ENCODE data around the gene IGFBP6.
A peak's percentile ranks its signal among the peaks of the same experiment; 100 is the strongest.

The IGFBP6 gene, protein sequence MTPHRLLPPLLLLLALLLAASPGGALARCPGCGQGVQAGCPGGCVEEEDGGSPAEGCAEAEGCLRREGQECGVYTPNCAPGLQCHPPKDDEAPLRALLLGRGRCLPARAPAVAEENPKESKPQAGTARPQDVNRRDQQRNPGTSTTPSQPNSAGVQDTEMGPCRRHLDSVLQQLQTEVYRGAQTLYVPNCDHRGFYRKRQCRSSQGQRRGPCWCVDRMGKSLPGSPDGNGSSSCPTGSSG

GRCh38 chr12:53097564-53098353 is at the start of gene IGFBP6:
IGFBP6 (plus strand) TSS chr12:53097667; CDS start chr12:53097718, 51 bp downstream.
- peak within 1 kb of the TSS; percentile 57; the same call in 1 of the 2 replicates for H3K27ac ChIP-seq

GRCh38 chr12:53048033-53048779 is 49.3 kb upstream of the IGFBP6 start:
- H3K4me2 ChIP-seq: peak overlapping the region; percentile 89
- H3K27ac ChIP-seq: peak overlapping the region; percentile 85
- H3K27me3 ChIP-seq: no peaks in the 10 kb centered on the region
- H3K36me3 ChIP-seq: peaks cover 5% of the 10 kb centered on the region; the same call in 1 of the 2 replicates
- H3K9ac ChIP-seq: peak overlapping the region; percentile 84
- no peak for TF ChIP-seq Cebpa-rat (IDR thresholded peaks at IDR 0.05)
- peaks cover 44% of the 10 kb centered on the region for H3K4me1 ChIP-seq
- H3K9me3 ChIP-seq: no peaks in the 10 kb centered on the region
- H3K4me3 ChIP-seq: peak overlapping the region; percentile 77
- H4K20me1 ChIP-seq: no peaks in the 10 kb centered on the region

More at GRCh38 chr12:53097564-53098353, at the start of gene IGFBP6:
- Histone ChIP-seq H3K4me1 (peaks cover 32% of the 10 kb centered on the region), H4K20me1 (no peaks in the 10 kb centered on the region), H3K4me3 (peak within 1 kb of the TSS; percentile 71), H3K27me3 (peaks cover 18% of the 10 kb centered on the region), H3K36me3 (no peaks in the 10 kb centered on the region), H3K4me2 (peak within 1 kb of the TSS; percentile 98), H3K9me3 (no peaks in the 10 kb centered on the region), H3K9ac (peak within 1 kb of the TSS; percentile 67)
- TF ChIP-seq Cebpa-rat (IDR thresholded peaks at IDR 0.05): no peak

DNA sequence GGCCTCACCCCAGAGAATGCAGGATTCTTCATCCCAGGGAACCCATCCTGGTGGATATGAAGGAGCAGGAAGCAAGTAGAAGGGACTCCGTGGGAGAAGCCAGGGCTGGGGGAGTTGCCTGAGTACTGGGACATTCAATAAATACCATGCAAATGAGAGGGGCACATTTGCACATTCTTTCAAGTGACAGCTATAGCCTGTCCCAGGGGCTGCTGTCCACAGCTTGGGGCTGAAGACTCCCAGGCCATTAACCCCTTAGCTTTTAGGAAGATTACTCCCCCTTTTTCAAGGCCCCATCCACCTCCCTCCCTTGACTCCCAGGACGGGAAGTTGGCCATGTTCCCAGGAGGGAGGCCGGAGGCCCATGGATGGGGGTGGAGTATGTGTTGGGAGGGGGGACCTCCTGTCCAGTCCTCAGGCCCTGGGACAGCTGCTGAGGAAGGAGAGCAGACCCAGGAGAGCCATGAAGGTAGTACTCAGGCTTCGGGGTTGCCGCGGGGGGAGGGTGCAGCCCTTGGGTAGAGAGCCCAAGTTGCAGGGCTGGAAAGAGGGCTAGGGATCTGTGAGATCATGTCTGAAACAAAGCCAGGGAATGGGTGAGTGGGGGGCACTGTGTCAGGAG is 48.6 kb upstream of the IGFBP6 start:
- peak overlapping the region; percentile 89 for H3K4me2 ChIP-seq

DNA sequence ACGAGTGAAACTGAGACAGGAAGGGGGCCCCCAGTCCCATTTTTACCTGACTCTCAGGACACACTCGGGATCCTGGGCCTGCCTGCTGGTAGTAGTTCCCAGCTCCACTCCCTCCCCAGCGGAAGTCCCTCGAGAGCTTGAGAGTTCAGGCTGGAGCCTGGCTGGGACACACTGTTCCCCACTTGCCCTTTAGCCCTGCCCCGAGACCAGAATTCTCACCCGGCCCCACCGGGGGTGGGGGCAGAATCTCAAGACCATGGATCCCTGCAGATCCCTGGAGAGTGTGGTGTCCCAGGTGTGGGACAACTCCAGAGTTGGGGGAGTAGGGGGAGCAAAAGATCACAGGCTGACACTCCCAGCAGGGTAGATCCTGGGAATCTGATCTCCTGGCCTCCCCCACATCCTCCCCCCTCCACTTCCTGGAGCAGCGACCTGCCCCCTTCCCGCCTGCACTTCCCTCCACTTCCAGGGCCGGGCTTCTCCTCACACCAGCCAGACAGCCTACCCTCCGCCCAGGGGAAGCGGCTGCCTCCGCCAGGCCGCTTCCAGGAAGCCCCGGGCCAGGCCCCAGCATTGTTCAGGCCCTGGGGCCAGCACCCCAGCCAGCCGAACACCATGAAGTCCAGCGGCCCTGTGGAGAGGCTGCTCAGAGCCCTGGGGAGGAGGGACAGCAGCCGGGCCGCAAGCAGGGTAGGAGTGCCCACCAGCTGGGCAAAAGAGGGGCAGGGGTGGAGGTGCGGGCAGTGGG is 47.7 kb upstream of the IGFBP6 start, which contains the start of gene TNS2:
Gene TNS2 (plus strand): TSS at position 495 of the 748 bp plus-strand sequence. CDS start 121 bp downstream, at position 616.
- Histone ChIP-seq H3K9ac (peak within 1 kb of the TSS; percentile 29; the same call in 1 of the 2 replicates), H3K4me1 (peaks cover 49% of the 10 kb centered on the region), H4K20me1 (no peaks in the 10 kb centered on the region), H3K4me3 (no peak within 1 kb of the TSS), H3K4me2 (peak within 1 kb of the TSS; percentile 89), H3K9me3 (no peaks in the 10 kb centered on the region), H3K27ac (0 out of 2 replicates have a peak within 1 kb of the TSS, but pooled peaks have one; percentile 30), H3K27me3 (no peaks in the 10 kb centered on the region), H3K36me3 (no peaks in the 10 kb centered on the region)
- no peak for TF ChIP-seq Cebpa-rat (IDR thresholded peaks at IDR 0.05)

More for the DNA sequence above, 48.6 kb upstream of the IGFBP6 start:
- Histone ChIP-seq H3K4me1 (peaks cover 50% of the 10 kb centered on the region), H3K36me3 (no peaks in the 10 kb centered on the region), H3K9me3 (no peaks in the 10 kb centered on the region), H3K9ac (no peak overlapping the region), H3K27ac (no peak overlapping the region), H3K27me3 (no peaks in the 10 kb centered on the region), H4K20me1 (no peaks in the 10 kb centered on the region), H3K4me3 (no peak overlapping the region)
- TF ChIP-seq Cebpa-rat (IDR thresholded peaks at IDR 0.05): no peak

DNA sequence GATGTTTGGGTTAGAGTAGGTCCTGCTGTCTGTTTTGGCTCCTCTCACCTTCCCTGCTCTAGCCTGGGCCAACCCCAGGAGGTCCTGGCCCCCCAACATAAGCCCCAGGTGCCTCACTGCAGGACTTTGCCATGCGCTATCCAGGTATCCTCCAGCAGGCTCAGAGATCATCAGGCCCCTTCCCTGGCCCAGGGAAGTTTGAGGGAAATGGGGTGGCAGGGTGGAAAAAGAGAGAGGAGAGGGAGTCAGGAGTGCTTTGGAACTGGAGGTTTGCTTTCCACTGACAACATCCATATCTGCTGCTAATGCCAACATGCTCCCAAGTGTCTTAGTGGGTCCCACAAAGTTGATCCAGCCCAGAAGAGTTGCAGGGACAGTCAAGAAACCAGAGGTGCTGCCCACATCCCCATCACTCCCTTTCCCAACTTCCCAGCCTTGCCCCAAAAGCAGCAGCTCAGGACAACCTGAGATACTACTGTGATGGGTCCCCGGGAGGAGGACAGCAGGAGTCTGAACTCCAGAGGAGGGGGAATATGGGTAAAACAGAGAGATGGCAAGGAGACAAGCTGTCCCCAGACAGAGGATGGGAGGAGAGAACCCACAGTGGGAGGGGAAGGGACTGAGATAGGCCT is 46.9 kb upstream of the IGFBP6 start:
- Histone ChIP-seq H3K27me3 (no peaks in the 10 kb centered on the region), H3K27ac (no peak overlapping the region), H3K9me3 (no peaks in the 10 kb centered on the region), H3K9ac (no peak overlapping the region), H4K20me1 (no peaks in the 10 kb centered on the region), H3K4me1 (peaks cover 53% of the 10 kb centered on the region), H3K36me3 (no peaks in the 10 kb centered on the region), H3K4me2 (0 out of 2 replicates have a peak overlapping the region, but pooled peaks have one; percentile 89), H3K4me3 (no peak overlapping the region)
- TF ChIP-seq Cebpa-rat (IDR thresholded peaks at IDR 0.05): no peak

GRCh38 chr12:53051058-53051880 is 46.2 kb upstream of the IGFBP6 start:
- Histone ChIP-seq H4K20me1 (no peaks in the 10 kb centered on the region), H3K9ac (no peak overlapping the region), H3K27me3 (no peaks in the 10 kb centered on the region), H3K4me2 (no peak overlapping the region), H3K4me1 (peaks cover 46% of the 10 kb centered on the region), H3K36me3 (no peaks in the 10 kb centered on the region), H3K9me3 (no peaks in the 10 kb centered on the region), H3K27ac (no peak overlapping the region), H3K4me3 (no peak overlapping the region)
- TF ChIP-seq Cebpa-rat (IDR thresholded peaks at IDR 0.05): no peak

DNA sequence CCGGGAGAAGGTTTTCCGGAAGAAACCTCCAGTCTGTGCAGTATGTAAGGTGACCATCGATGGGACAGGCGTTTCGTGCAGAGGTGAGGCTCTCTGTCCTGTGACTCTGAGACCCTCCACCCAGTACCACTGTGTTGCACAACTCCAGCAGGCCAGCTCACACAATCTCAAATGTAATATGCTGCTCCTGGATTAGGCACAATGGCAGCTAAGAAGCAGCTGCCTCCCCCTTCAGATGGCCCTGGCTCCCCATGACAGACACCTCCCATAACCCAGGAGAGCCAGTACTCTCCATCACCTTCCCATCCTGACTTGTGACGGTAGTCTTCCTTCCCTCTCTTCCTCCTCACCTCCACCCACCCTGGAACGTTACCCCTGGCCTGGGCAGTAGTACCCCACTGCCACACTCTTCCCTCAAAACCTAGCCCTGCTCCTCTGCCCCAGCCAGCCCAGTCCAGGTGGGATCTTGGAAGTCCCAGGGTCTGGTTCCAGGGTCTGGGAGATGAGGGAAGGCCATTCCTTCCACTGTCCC is 45.5 kb upstream of the IGFBP6 start:
- Histone ChIP-seq H3K27me3 (no peaks in the 10 kb centered on the region), H3K4me1 (peaks cover 42% of the 10 kb centered on the region), H3K36me3 (no peaks in the 10 kb centered on the region), H3K27ac (no peak overlapping the region), H4K20me1 (no peaks in the 10 kb centered on the region), H3K9me3 (no peaks in the 10 kb centered on the region), H3K9ac (no peak overlapping the region), H3K4me2 (no peak overlapping the region), H3K4me3 (no peak overlapping the region)
- TF ChIP-seq Cebpa-rat (IDR thresholded peaks at IDR 0.05): no peak

Measured in BLaER1 (cell line).